NCI-H1092 (cell line): ENCODE results near the gene SPDYE17.
"Not testable (repeated sequence)": the region's sequence is repeated elsewhere in the genome, so short reads cannot be mapped to it uniquely, and the experiment has no call there.

Experiments
- DNase-seq: peaks from one replicate; lab custom pipeline; 2025; lab: John Stamatoyannopoulos, UW

Gene SPDYE17

DNA sequence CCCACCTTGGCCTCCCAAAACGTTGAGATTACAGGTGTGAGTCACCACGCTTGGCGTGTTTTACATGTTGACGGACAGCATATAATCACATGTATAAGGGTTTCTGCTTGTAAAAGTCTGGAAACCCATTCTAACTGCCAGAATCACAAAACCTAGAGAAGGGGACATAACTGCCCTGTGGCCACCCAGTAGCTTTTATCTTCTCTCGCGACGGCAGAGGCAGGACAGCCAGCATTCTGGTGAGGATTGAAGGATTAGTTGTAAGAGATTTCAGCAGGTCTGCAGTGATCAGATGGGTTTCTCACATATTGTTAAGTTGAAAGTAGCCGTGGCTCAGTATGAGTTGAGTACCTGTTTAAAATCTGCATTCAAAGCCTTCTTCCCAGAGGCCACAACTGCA, 59.8 kb downstream of the SPDYE17 start:
- not testable (repeated sequence) for DNase-seq
